ENCODE results near the gene MOGAT1. TPM values are rescaled to one million over a fixed set of nuclear protein-coding genes. Genes with fewer than 3 reads are reported as not detected.
"Not testable (repeated sequence)": the region's sequence is repeated elsewhere in the genome, so short reads cannot be mapped to it uniquely, and the experiment has no call there.

Gene MOGAT1
- total RNA-seq, 1 experiment from 2014 or later: 0.24 TPM

GRCh38 chr2:222670191-222671038 is 1.0 kb upstream of the MOGAT1 start:
- no peak for DNase-seq (ENCODE audit: low read depth)

GRCh38 chr2:222672068-222672401 is 577 bp downstream of the MOGAT1 start:
- no peak for DNase-seq (ENCODE audit: low read depth)

GRCh38 chr2:222673273-222673672 is 1.8 kb downstream of the MOGAT1 start:
- no peak for DNase-seq (ENCODE audit: low read depth)

- DNase-seq (ENCODE audit: low read depth): no peak
These were observed 2.4 kb downstream of the MOGAT1 start for GRCh38 chr2:222673883-222674282.

- no peak for DNase-seq (ENCODE audit: low read depth)
These were observed 6.5 kb downstream of the MOGAT1 start for GRCh38 chr2:222677981-222678380.

GRCh38 chr2:222683805-222684204 is 12.3 kb downstream of the MOGAT1 start:
- DNase-seq (ENCODE audit: low read depth): no peak

- no peak for DNase-seq (ENCODE audit: low read depth)
These were observed 14.8 kb downstream of the MOGAT1 start for GRCh38 chr2:222686086-222686750.

GRCh38 chr2:222688917-222689316 is 17.5 kb downstream of the MOGAT1 start:
- DNase-seq (ENCODE audit: low read depth): no peak

- DNase-seq (ENCODE audit: low read depth): no peak
These were observed 17.9 kb downstream of the MOGAT1 start for GRCh38 chr2:222689322-222689721.

GRCh38 chr2:222690564-222691200 is 19.2 kb downstream of the MOGAT1 start:
- peak; percentile 72 for DNase-seq (ENCODE audit: low read depth)

- not testable (repeated sequence) for DNase-seq (ENCODE audit: low read depth)
These were observed 22.0 kb downstream of the MOGAT1 start for GRCh38 chr2:222693413-222693812.

- peak; percentile 37 for DNase-seq (ENCODE audit: low read depth)
These were observed 22.4 kb downstream of the MOGAT1 start for GRCh38 chr2:222693837-222694236.

GRCh38 chr2:222698276-222698675 is 26.8 kb downstream of the MOGAT1 start:
- no peak for DNase-seq (ENCODE audit: low read depth)

- no peak for DNase-seq (ENCODE audit: low read depth)
These were observed 29.8 kb downstream of the MOGAT1 start for GRCh38 chr2:222701233-222701632.

- peak; percentile 35 for DNase-seq (ENCODE audit: low read depth)
These were observed 30.3 kb downstream of the MOGAT1 start for GRCh38 chr2:222701721-222702131.

GRCh38 chr2:222703091-222703490 is 31.6 kb downstream of the MOGAT1 start:
- DNase-seq (ENCODE audit: low read depth): no peak

GRCh38 chr2:222703886-222704285 is 32.4 kb downstream of the MOGAT1 start:
- no peak for DNase-seq (ENCODE audit: low read depth)

GRCh38 chr2:222706616-222707015 is 35.2 kb downstream of the MOGAT1 start:
- DNase-seq (ENCODE audit: low read depth): no peak

- no peak for DNase-seq (ENCODE audit: low read depth)
These were observed 35.7 kb downstream of the MOGAT1 start for GRCh38 chr2:222707102-222707688.

- peak; percentile 62 for DNase-seq (ENCODE audit: low read depth)
These were observed 36.3 kb downstream of the MOGAT1 start for GRCh38 chr2:222707689-222708273.

GRCh38 chr2:222708274-222708710 is 36.8 kb downstream of the MOGAT1 start:
- peak; percentile 74 for DNase-seq (ENCODE audit: low read depth)
